Measurements from ENCODE around the gene PCYT1A. TPM values are rescaled to one million over a fixed set of nuclear protein-coding genes. Genes with fewer than 3 reads are reported as not detected.
A peak's percentile ranks its signal among the peaks of the same experiment; 100 is the strongest.

The PCYT1A gene
- total and polyA plus RNA-seq, 2 of the 13 experiments (the other 11 are each of a cell fraction or from before 2014, with no cell fraction given): 26.4 to 45.3 TPM

DNA sequence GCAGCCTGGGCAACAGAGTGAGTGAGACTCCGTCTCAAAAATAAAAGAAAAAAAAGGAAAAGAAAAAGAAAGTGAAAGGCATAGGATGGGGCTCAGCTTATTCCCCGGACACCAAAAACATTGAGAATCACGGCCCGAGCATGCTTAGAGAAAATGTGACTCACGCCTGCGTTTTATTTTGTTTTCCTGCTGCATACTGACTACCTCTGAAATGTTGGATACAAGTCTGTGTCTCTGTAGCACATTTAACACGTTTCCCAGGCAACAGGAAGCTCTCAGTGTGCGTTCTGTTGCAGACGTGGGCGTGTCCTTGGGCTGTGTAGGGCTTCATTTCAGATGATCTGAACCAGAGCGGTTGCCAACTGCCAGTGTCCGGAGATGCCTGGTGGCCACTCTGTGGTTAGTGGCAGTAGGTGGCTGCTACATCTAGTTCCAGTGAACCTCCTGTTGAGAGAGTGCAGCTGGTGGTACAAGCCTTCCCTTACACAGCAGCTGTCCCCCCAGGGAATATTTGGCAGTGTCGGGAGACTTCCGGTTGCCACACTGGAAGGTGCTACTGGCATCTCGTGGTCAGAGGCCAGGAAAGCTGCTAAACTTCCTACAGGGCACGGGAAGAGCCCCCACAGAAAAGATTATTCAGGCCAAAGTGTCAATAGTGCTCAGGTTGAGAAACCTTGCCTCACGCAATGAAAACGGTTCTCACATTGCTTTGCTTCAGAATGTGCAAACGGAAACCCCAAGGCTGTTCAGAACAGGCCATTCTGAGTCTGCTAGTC is 68.1 kb downstream of the PCYT1A start (continued):
- TF ChIP-seq, protein P1, sequence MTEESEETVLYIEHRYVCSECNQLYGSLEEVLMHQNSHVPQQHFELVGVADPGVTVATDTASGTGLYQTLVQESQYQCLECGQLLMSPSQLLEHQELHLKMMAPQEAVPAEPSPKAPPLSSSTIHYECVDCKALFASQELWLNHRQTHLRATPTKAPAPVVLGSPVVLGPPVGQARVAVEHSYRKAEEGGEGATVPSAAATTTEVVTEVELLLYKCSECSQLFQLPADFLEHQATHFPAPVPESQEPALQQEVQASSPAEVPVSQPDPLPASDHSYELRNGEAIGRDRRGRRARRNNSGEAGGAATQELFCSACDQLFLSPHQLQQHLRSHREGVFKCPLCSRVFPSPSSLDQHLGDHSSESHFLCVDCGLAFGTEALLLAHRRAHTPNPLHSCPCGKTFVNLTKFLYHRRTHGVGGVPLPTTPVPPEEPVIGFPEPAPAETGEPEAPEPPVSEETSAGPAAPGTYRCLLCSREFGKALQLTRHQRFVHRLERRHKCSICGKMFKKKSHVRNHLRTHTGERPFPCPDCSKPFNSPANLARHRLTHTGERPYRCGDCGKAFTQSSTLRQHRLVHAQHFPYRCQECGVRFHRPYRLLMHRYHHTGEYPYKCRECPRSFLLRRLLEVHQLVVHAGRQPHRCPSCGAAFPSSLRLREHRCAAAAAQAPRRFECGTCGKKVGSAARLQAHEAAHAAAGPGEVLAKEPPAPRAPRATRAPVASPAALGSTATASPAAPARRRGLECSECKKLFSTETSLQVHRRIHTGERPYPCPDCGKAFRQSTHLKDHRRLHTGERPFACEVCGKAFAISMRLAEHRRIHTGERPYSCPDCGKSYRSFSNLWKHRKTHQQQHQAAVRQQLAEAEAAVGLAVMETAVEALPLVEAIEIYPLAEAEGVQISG (CRISPR knock-in tag; IDR thresholded peaks at IDR 0.05): no peak
- TF ChIP-seq, protein P2, sequence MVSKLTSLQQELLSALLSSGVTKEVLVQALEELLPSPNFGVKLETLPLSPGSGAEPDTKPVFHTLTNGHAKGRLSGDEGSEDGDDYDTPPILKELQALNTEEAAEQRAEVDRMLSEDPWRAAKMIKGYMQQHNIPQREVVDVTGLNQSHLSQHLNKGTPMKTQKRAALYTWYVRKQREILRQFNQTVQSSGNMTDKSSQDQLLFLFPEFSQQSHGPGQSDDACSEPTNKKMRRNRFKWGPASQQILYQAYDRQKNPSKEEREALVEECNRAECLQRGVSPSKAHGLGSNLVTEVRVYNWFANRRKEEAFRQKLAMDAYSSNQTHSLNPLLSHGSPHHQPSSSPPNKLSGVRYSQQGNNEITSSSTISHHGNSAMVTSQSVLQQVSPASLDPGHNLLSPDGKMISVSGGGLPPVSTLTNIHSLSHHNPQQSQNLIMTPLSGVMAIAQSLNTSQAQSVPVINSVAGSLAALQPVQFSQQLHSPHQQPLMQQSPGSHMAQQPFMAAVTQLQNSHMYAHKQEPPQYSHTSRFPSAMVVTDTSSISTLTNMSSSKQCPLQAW (CRISPR knock-in tag; IDR thresholded peaks at IDR 0.05): no peak
- no peak for TF ChIP-seq ARNT (IDR thresholded peaks at IDR 0.05)
- TF ChIP-seq ZNF101 (CRISPR knock-in tag; IDR thresholded peaks at IDR 0.05; ENCODE audit: borderline replicate concordance, low read depth): no peak
- TF ChIP-seq PHB2 (IDR thresholded peaks at IDR 0.05; ENCODE audit: partially characterized antibody): no peak
- no peak for TF ChIP-seq ZNF747 (CRISPR knock-in tag; IDR thresholded peaks at IDR 0.05; ENCODE audit: borderline replicate concordance)
- TF ChIP-seq ZFAT (CRISPR knock-in tag; conservative IDR thresholded peaks at IDR 0.05): no peak
- TF ChIP-seq, protein P3, sequence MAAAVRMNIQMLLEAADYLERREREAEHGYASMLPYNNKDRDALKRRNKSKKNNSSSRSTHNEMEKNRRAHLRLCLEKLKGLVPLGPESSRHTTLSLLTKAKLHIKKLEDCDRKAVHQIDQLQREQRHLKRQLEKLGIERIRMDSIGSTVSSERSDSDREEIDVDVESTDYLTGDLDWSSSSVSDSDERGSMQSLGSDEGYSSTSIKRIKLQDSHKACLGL (CRISPR knock-in tag; IDR thresholded peaks at IDR 0.05): no peak
- no peak for TF ChIP-seq ZNF549 (CRISPR knock-in tag; IDR thresholded peaks at IDR 0.05)
- TF ChIP-seq ZNF501 (CRISPR knock-in tag; IDR thresholded peaks at IDR 0.05): no peak
- no peak for TF ChIP-seq AHR (CRISPR knock-in tag; IDR thresholded peaks at IDR 0.05)
- no peak for TF ChIP-seq REPIN1 (CRISPR knock-in tag; IDR thresholded peaks at IDR 0.05; ENCODE audit: borderline replicate concordance, low read depth)
- TF ChIP-seq ZSCAN20 (CRISPR knock-in tag; IDR thresholded peaks at IDR 0.05; ENCODE audit: borderline replicate concordance): no peak
- TF ChIP-seq, protein P4, sequence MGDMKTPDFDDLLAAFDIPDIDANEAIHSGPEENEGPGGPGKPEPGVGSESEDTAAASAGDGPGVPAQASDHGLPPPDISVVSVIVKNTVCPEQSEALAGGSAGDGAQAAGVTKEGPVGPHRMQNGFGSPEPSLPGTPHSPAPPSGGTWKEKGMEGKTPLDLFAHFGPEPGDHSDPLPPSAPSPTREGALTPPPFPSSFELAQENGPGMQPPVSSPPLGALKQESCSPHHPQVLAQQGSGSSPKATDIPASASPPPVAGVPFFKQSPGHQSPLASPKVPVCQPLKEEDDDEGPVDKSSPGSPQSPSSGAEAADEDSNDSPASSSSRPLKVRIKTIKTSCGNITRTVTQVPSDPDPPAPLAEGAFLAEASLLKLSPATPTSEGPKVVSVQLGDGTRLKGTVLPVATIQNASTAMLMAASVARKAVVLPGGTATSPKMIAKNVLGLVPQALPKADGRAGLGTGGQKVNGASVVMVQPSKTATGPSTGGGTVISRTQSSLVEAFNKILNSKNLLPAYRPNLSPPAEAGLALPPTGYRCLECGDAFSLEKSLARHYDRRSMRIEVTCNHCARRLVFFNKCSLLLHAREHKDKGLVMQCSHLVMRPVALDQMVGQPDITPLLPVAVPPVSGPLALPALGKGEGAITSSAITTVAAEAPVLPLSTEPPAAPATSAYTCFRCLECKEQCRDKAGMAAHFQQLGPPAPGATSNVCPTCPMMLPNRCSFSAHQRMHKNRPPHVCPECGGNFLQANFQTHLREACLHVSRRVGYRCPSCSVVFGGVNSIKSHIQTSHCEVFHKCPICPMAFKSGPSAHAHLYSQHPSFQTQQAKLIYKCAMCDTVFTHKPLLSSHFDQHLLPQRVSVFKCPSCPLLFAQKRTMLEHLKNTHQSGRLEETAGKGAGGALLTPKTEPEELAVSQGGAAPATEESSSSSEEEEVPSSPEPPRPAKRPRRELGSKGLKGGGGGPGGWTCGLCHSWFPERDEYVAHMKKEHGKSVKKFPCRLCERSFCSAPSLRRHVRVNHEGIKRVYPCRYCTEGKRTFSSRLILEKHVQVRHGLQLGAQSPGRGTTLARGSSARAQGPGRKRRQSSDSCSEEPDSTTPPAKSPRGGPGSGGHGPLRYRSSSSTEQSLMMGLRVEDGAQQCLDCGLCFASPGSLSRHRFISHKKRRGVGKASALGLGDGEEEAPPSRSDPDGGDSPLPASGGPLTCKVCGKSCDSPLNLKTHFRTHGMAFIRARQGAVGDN (CRISPR knock-in tag; IDR thresholded peaks at IDR 0.05): 0 out of 2 replicates have a peak, but pooled peaks have one; percentile 43
- no peak for TF ChIP-seq ZNF83 (CRISPR knock-in tag; IDR thresholded peaks at IDR 0.05; ENCODE audit: borderline replicate concordance)
- TF ChIP-seq, protein P5, sequence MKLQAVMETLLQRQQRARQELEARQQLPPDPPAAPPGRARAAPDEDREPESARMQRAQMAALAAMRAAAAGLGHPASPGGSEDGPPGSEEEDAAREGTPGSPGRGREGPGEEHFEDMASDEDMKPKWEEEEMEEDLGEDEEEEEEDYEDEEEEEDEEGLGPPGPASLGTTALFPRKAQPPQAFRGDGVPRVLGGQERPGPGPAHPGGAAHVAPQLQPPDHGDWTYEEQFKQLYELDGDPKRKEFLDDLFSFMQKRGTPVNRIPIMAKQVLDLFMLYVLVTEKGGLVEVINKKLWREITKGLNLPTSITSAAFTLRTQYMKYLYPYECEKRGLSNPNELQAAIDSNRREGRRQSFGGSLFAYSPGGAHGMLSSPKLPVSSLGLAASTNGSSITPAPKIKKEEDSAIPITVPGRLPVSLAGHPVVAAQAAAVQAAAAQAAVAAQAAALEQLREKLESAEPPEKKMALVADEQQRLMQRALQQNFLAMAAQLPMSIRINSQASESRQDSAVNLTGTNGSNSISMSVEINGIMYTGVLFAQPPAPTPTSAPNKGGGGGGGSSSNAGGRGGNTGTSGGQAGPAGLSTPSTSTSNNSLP (IDR thresholded peaks at IDR 0.05; ENCODE audit: low read depth, low read length): no peak
- TF ChIP-seq ZNF329 (CRISPR knock-in tag; IDR thresholded peaks at IDR 0.05; ENCODE audit: low read depth): no peak
